ENCODE data around the gene CAT.

CAT gene

GRCh38 chr11:34502949-34503348 is 64.2 kb downstream of the CAT start:
- H3K27ac ChIP-seq (replicated peaks) = no peak overlapping the region
- DNase-seq (ENCODE audit: low read depth in 1 of 2, low spot score in 1 of 2) = no peak
- TF ChIP-seq REST (IDR thresholded peaks at IDR 0.05; ENCODE audit: insufficient replicate concordance, low read depth) = no peak
- no peak for TF ChIP-seq SPI1 (IDR thresholded peaks at IDR 0.05; ENCODE audit: borderline replicate concordance, low read depth)
- no peak for TF ChIP-seq GABPA (IDR thresholded peaks at IDR 0.05; ENCODE audit: low read depth)
- TF ChIP-seq, protein P1, sequence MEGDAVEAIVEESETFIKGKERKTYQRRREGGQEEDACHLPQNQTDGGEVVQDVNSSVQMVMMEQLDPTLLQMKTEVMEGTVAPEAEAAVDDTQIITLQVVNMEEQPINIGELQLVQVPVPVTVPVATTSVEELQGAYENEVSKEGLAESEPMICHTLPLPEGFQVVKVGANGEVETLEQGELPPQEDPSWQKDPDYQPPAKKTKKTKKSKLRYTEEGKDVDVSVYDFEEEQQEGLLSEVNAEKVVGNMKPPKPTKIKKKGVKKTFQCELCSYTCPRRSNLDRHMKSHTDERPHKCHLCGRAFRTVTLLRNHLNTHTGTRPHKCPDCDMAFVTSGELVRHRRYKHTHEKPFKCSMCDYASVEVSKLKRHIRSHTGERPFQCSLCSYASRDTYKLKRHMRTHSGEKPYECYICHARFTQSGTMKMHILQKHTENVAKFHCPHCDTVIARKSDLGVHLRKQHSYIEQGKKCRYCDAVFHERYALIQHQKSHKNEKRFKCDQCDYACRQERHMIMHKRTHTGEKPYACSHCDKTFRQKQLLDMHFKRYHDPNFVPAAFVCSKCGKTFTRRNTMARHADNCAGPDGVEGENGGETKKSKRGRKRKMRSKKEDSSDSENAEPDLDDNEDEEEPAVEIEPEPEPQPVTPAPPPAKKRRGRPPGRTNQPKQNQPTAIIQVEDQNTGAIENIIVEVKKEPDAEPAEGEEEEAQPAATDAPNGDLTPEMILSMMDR (IDR thresholded peaks at IDR 0.05; ENCODE audit: insufficient read depth, low read length) = no peak
- H3K27me3 ChIP-seq (ENCODE audit: insufficient read depth, poor library complexity, severe bottlenecking) = no peaks in the 10 kb centered on the region
- H3K4me3 ChIP-seq (replicated peaks; ENCODE audit: insufficient read depth, low read length) = no peak overlapping the region

- Histone ChIP-seq H3K27me3 (ENCODE audit: insufficient read depth, poor library complexity, severe bottlenecking) (no peaks in the 10 kb centered on the region), H3K27ac (replicated peaks) (no peak overlapping the region), H3K4me3 (replicated peaks; ENCODE audit: insufficient read depth, low read length) (no peak overlapping the region)
- TF ChIP-seq POLR2AphosphoS5 (IDR thresholded peaks at IDR 0.05; ENCODE audit: low read depth) (no peak), SPI1 (IDR thresholded peaks at IDR 0.05; ENCODE audit: borderline replicate concordance, low read depth) (no peak)
- no peak for DNase-seq (ENCODE audit: low read depth in 1 of 2, low spot score in 1 of 2)
Observed at GRCh38 chr11:34505874-34506273, 67.1 kb downstream of the CAT start.

GRCh38 chr11:34507156-34507555 is 68.4 kb downstream of the CAT start:
- no peak for DNase-seq (ENCODE audit: low read depth in 1 of 2, low spot score in 1 of 2)
- no peak overlapping the region for H3K4me3 ChIP-seq (replicated peaks; ENCODE audit: insufficient read depth, low read length)
- TF ChIP-seq, protein P1 (IDR thresholded peaks at IDR 0.05; ENCODE audit: insufficient read depth, low read length) = no peak
- TF ChIP-seq REST (IDR thresholded peaks at IDR 0.05; ENCODE audit: insufficient replicate concordance, low read depth) (no peak), SPI1 (IDR thresholded peaks at IDR 0.05; ENCODE audit: borderline replicate concordance, low read depth) (no peak), POLR2AphosphoS5 (IDR thresholded peaks at IDR 0.05; ENCODE audit: low read depth) (no peak), GABPA (IDR thresholded peaks at IDR 0.05; ENCODE audit: low read depth) (no peak)
- H3K27ac ChIP-seq (replicated peaks) = no peak overlapping the region
- H3K27me3 ChIP-seq (ENCODE audit: insufficient read depth, poor library complexity, severe bottlenecking) = no peaks in the 10 kb centered on the region

- TF ChIP-seq GABPA (IDR thresholded peaks at IDR 0.05; ENCODE audit: low read depth) (no peak), REST (IDR thresholded peaks at IDR 0.05; ENCODE audit: insufficient replicate concordance, low read depth) (no peak), POLR2AphosphoS5 (IDR thresholded peaks at IDR 0.05; ENCODE audit: low read depth) (no peak), SPI1 (IDR thresholded peaks at IDR 0.05; ENCODE audit: borderline replicate concordance, low read depth) (no peak)
- TF ChIP-seq, protein P1 (IDR thresholded peaks at IDR 0.05; ENCODE audit: insufficient read depth, low read length) = no peak
- DNase-seq (ENCODE audit: low read depth in 1 of 2, low spot score in 1 of 2) = no peak
- Histone ChIP-seq H3K27me3 (ENCODE audit: insufficient read depth, poor library complexity, severe bottlenecking) (no peaks in the 10 kb centered on the region), H3K27ac (replicated peaks) (no peak overlapping the region), H3K4me3 (replicated peaks; ENCODE audit: insufficient read depth, low read length) (no peak overlapping the region)
Observed at GRCh38 chr11:34507610-34508009, 68.9 kb downstream of the CAT start.
